Keratinocyte (primary cell): ENCODE data around the gene ATP13A1.

Experiments used
- EZH2 ChIP-seq: IDR thresholded peaks from one replicate; pipeline ENCODE4 v1.6.1; 2012; ENCODE audit warnings: inconsistent platforms, mild to moderate bottlenecking, low read length, moderate library complexity
- TF ChIP-seq, protein P1 (sequence below), 3 experiments: IDR thresholded peaks in 1 of 3; conservative IDR thresholded peaks in 1 of 3; optimal IDR thresholded peaks in 1 of 3; 2 replicates in 2 of 3; 3 replicates in 1 of 3; pipeline versions ENCODE3 to v1.5.1; 2011; ENCODE audit warnings: low read length in 3 of 3, mild to moderate bottlenecking in 3 of 3, moderate library complexity in 2 of 3, control low read depth in 1 of 3, inconsistent platforms in 1 of 3; ENCODE audit not compliant: insufficient read depth in 2 of 3; ENCODE audit errors: extremely low read depth in 1 of 3

DNA sequence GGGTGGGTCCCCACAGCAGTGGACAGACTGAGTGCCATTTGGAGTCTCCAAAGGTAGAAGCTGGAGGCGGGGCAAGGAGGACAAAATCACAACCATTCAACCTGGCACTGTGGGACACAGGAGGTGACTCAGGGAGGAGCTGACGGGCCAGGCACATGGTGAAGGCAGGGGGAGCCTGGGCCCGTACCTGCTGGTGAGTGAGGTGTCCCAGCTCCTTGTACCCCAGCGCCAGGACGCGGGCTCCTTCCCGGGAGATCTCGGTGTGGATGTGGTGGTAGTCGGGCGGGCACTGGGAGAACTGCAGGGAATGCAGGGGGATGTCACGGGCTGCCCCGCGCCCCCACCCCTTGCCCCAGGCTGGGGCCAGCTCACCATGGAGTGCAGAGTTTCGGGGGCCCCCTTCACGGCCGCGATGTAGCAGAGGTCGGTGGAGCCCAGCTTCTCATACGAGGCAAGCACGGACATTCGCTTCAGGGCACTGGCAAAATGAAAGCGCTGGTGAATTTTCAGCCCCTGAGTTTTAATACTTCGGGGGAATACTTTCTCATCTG is 9.8 kb downstream of the ATP13A1 start:
- TF ChIP-seq, protein P1, sequence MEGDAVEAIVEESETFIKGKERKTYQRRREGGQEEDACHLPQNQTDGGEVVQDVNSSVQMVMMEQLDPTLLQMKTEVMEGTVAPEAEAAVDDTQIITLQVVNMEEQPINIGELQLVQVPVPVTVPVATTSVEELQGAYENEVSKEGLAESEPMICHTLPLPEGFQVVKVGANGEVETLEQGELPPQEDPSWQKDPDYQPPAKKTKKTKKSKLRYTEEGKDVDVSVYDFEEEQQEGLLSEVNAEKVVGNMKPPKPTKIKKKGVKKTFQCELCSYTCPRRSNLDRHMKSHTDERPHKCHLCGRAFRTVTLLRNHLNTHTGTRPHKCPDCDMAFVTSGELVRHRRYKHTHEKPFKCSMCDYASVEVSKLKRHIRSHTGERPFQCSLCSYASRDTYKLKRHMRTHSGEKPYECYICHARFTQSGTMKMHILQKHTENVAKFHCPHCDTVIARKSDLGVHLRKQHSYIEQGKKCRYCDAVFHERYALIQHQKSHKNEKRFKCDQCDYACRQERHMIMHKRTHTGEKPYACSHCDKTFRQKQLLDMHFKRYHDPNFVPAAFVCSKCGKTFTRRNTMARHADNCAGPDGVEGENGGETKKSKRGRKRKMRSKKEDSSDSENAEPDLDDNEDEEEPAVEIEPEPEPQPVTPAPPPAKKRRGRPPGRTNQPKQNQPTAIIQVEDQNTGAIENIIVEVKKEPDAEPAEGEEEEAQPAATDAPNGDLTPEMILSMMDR (optimal IDR thresholded peaks at IDR 0.05 in 1 of 3, IDR thresholded peaks at IDR 0.05 in 1 of 3, conservative IDR thresholded peaks at IDR 0.05 in 1 of 3; ENCODE audit: extremely low read depth in 1 of 3, insufficient read depth in 2 of 3, low read length in 3 of 3) = no peak
- no peak for TF ChIP-seq EZH2
